Tibial nerve (tissue), 4 donors: Measurements from ENCODE around the gene CRTC1.

Source experiments
- CTCF ChIP-seq, 5 experiments: fragments of 200-600 bp in 3 of 5; fragments of 450-650 bp in 2 of 5; sonication (generic) in 3 of 5; IDR thresholded peaks; one replicate each; pipeline ENCODE4 v1.5.1; 2016 to 2019; ENCODE audit warnings: antibody characterized with exemption in 5 of 5, mild to moderate bottlenecking in 3 of 5, moderate library complexity in 2 of 5
- EP300 ChIP-seq, 2 donors: sonication (generic); formaldehyde crosslinking; IDR thresholded peaks; one replicate each; pipeline ENCODE4 v1.6.1; 2017; ENCODE audit warnings: antibody characterized with exemption in 2 of 2, mild to moderate bottlenecking in 1 of 2
- POLR2A ChIP-seq, 2 donors: fragments of 450-650 bp; IDR thresholded peaks; one replicate each; pipeline ENCODE4 v1.6.1; 2017; ENCODE audit warnings: antibody characterized with exemption in 2 of 2, mild to moderate bottlenecking in 2 of 2, moderate library complexity in 2 of 2

GRCh38 chr19:18737954-18738351, 54.5 kb downstream of the CRTC1 start:
- TF ChIP-seq POLR2A (IDR thresholded peaks at IDR 0.05): no peak
- no peak for TF ChIP-seq CTCF (IDR thresholded peaks at IDR 0.05)
- no peak for TF ChIP-seq EP300 (IDR thresholded peaks at IDR 0.05)
